ENCODE data around the gene SMAD2. TPM values are rescaled to one million over a fixed set of nuclear protein-coding genes. Genes with fewer than 3 reads are reported as not detected.

The SMAD2 gene
- total RNA-seq, 1 experiment from 2014 or later: 121 TPM

GRCh38 chr18:47844828-47845498, 85.5 kb downstream of the SMAD2 start:
- H3K56ac ChIP-seq (ENCODE audit: insufficient read length, low read depth, low read length): no peak overlapping the region
- no peak overlapping the region for H3K27ac Mint-ChIP-seq
- H3K9me3 Mint-ChIP-seq: no peaks in the 10 kb centered on the region

More at GRCh38 chr18:47844828-47845498, 85.5 kb downstream of the SMAD2 start:
- Histone ChIP-seq H3K4ac (ENCODE audit: low read depth, low read length) (no peak overlapping the region), H4K8ac (replicated peaks; ENCODE audit: insufficient read length, low read depth, low read length) (no peak overlapping the region), H2BK120ac (ENCODE audit: low read depth, low read length, poor library complexity, severe bottlenecking) (no peak overlapping the region), H3K23me2 (ENCODE audit: insufficient read length, low read depth, low read length, poor library complexity, severe bottlenecking) (no peaks in the 10 kb centered on the region), H3K79me1 (ENCODE audit: insufficient read depth, low read depth, low read length, poor library complexity, severe bottlenecking) (no peaks in the 10 kb centered on the region), H4K91ac (ENCODE audit: insufficient read length, low read depth, low read length) (no peak overlapping the region), H3K27me3 (ENCODE audit: insufficient read depth, low read length) (no peaks in the 10 kb centered on the region), H3K9ac (ENCODE audit: extremely low read depth, insufficient read length, low read length) (no peak overlapping the region), H3K14ac (ENCODE audit: insufficient read depth, low read length) (no peak overlapping the region), H4K5ac (ENCODE audit: insufficient read length, low read depth, low read length) (no peak overlapping the region), H3K27ac (ENCODE audit: insufficient read length, low read depth, low read length) (no peak overlapping the region), H2BK5ac (ENCODE audit: insufficient read length, low read length) (no peak overlapping the region), H3K4me2 (ENCODE audit: insufficient read depth, insufficient read length, low read length) (no peak overlapping the region), H2AFZ (ENCODE audit: low read length) (no peak overlapping the region), H2BK20ac (ENCODE audit: low read depth, low read length, poor library complexity, severe bottlenecking) (no peak overlapping the region), H3T11ph (ENCODE audit: low read length) (no peak overlapping the region), H2BK15ac (ENCODE audit: low read depth, low read length) (no peak overlapping the region), H3K4me1 (ENCODE audit: insufficient read depth, low read length) (no peaks in the 10 kb centered on the region), H3K23ac (ENCODE audit: insufficient read length, low read depth, low read length) (no peak overlapping the region), H3K79me2 (ENCODE audit: insufficient read depth, low read length) (no peaks in the 10 kb centered on the region), H4K20me1 (ENCODE audit: control insufficient read depth, insufficient read depth, insufficient read length) (no peaks in the 10 kb centered on the region), H2BK12ac (ENCODE audit: insufficient read length, low read depth, low read length) (no peak overlapping the region), H3K18ac (ENCODE audit: insufficient read length, low read depth, low read length) (no peak overlapping the region), H2AK5ac (ENCODE audit: insufficient read length, low read length) (no peak overlapping the region), H3K9me3 (ENCODE audit: control insufficient read depth, low read depth, low read length) (no peaks in the 10 kb centered on the region)
- Mint-ChIP-seq H3K27me3 (ENCODE audit: low read depth) (no peaks in the 10 kb centered on the region), H3K4me1 (no peaks in the 10 kb centered on the region), H3K36me3 (ENCODE audit: insufficient read depth in 1 of 3, low read depth in 3 of 3) (peaks cover 25 to 75% (median 74%) of the 10 kb centered on the region in 3 experiments; a peak in 6 of 7 replicates), H3K4me3 (no peak overlapping the region)
- TF ChIP-seq, protein P1, sequence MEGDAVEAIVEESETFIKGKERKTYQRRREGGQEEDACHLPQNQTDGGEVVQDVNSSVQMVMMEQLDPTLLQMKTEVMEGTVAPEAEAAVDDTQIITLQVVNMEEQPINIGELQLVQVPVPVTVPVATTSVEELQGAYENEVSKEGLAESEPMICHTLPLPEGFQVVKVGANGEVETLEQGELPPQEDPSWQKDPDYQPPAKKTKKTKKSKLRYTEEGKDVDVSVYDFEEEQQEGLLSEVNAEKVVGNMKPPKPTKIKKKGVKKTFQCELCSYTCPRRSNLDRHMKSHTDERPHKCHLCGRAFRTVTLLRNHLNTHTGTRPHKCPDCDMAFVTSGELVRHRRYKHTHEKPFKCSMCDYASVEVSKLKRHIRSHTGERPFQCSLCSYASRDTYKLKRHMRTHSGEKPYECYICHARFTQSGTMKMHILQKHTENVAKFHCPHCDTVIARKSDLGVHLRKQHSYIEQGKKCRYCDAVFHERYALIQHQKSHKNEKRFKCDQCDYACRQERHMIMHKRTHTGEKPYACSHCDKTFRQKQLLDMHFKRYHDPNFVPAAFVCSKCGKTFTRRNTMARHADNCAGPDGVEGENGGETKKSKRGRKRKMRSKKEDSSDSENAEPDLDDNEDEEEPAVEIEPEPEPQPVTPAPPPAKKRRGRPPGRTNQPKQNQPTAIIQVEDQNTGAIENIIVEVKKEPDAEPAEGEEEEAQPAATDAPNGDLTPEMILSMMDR (conservative IDR thresholded peaks at IDR 0.05): no peak
- DNase-seq: no peak
- no CpG with 5 or more reads among the region's 5 CpGs for WGBS (ENCODE audit: extremely low coverage, insufficient read length, low lambda C conversion rate)

Data from H9 (cell line).